Lung (tissue), 12 donors: ENCODE data around the gene PTTG2. TPM values are rescaled to one million over a fixed set of nuclear protein-coding genes. Genes with fewer than 3 reads are reported as not detected.

ENCODE experiments used
- ATAC-seq: fragments of 200-7000 bp; cut with Tn5 transposase; one replicate; pipeline ENCODE4 v1.9.1; 2020; ENCODE audit warnings: moderate number of reproducible peaks; ENCODE audit not compliant: insufficient read depth, low FRiP score
- DNase-seq, 3 donors: peaks; one replicate each; pipeline ENCODE4 v3.0.0-alpha.2; 2013 to 2017
- H3K27ac ChIP-seq, 2 donors: one replicate each; pipeline ENCODE4 v1.5.1; 2013; ENCODE audit warnings: mild to moderate bottlenecking in 2 of 2, moderate library complexity in 2 of 2, control low read depth in 1 of 2, inconsistent platforms in 1 of 2, low read depth in 1 of 2, low read length in 1 of 2
- H3K27me3 ChIP-seq, 3 donors: one replicate each; pipeline ENCODE4 v1.5.1; 2013; ENCODE audit warnings: low read length in 2 of 3; ENCODE audit not compliant: control insufficient read depth in 3 of 3, insufficient read depth in 3 of 3
- H3K36me3 ChIP-seq, 4 donors: one replicate each; pipeline ENCODE4 v1.5.1; 2013; ENCODE audit warnings: low read length in 4 of 4, mild to moderate bottlenecking in 1 of 4, moderate library complexity in 1 of 4; ENCODE audit not compliant: control insufficient read depth in 4 of 4, insufficient read depth in 4 of 4
- H3K4me1 ChIP-seq, 5 donors: one replicate each; pipeline ENCODE4 v1.5.1; 2013; ENCODE audit warnings: low read length in 5 of 5, mild to moderate bottlenecking in 2 of 5, moderate library complexity in 1 of 5; ENCODE audit not compliant: control insufficient read depth in 5 of 5, insufficient read depth in 5 of 5
- H3K4me3 ChIP-seq: one replicate; pipeline ENCODE4 v1.5.1; 2013; ENCODE audit warnings: mild to moderate bottlenecking, control low read depth, moderate library complexity
- H3K9ac ChIP-seq, 2 donors: one replicate each; pipeline ENCODE4 v1.5.1; 2013; ENCODE audit warnings: low read length in 2 of 2, control low read depth in 1 of 2; ENCODE audit not compliant: insufficient read depth in 1 of 2
- H3K9me3 ChIP-seq, 4 donors: one replicate each; pipeline ENCODE4 v1.5.1; 2013; ENCODE audit warnings: low read length in 3 of 4, mild to moderate bottlenecking in 1 of 4, moderate library complexity in 1 of 4; ENCODE audit not compliant: control insufficient read depth in 4 of 4, insufficient read depth in 3 of 4
- WGBS, 2 donors: extraction: QIAGEN DNeasy Blood & Tissue Kit; methylation state at CpG; one replicate each; pipeline ENCODE4 v1.1.7; 2013; 5-methylcytosine and 5-hydroxymethylcytosine counted together
- polyA plus RNA-seq, 2 donors: library from polyadenylated mRNA; stranded (reverse); fragments of 200-250 nt; gene quantifications; one replicate each; pipeline ENCODE4 v1.2.1, GENCODE V29; 2013
- total RNA-seq, 2 donors: library from RNA; depleted of rRNA in 1 of 2; stranded (reverse); fragments of >200 nt in 1 of 2; gene quantifications; one replicate each; pipeline ENCODE4 v1.2.1, GENCODE V29; 2014 to 2021
- TF ChIP-seq, protein P1 (sequence below): IDR thresholded peaks from 2 replicates; pipeline ENCODE4 v1.5.1; 2012; ENCODE audit warnings: mild to moderate bottlenecking; ENCODE audit errors: control extremely low read depth, extremely low read depth
- donor health status: control.
- donor health status: control.
- donor health status: Bipolar disorder and iron deficiency.
- donor health status: healthy.
- donor health status: DM: yes; HTN: yes; CAD: no.

Gene PTTG2
- total and polyA plus RNA-seq, 4 donors, result 0.11 to 0.52 TPM; not detected in 2

DNA sequence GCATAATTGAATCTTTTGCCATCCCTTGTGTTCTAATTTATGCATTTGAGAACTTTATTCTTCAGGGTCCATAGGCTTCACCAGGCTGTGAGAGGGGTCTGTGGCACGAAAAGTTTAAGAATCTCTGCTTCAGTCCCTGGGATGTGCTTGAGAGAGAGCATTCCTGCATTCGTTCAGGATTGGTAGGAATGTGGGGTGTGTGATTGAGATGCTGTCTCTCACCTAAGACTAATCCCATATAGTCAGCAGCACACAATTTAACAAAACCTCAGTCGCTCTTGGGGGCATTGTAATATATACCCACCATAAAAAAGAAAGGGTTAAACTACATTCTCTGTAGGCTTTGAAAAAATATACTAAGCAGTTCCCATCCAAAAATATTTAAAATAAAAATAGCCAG, 41.7 kb downstream of the PTTG2 start:
- Histone ChIP-seq H3K4me3 (no peak overlapping the region), H3K4me1 (peaks cover 0 to 15% (median 0%) of the 10 kb centered on the region in 5 donors), H3K27me3 (no peaks in the 10 kb centered on the region), H3K36me3 (no peaks in the 10 kb centered on the region), H3K9me3 (no peaks in the 10 kb centered on the region), H3K9ac (no peak overlapping the region), H3K27ac (no peak overlapping the region)
- TF ChIP-seq, protein P1, sequence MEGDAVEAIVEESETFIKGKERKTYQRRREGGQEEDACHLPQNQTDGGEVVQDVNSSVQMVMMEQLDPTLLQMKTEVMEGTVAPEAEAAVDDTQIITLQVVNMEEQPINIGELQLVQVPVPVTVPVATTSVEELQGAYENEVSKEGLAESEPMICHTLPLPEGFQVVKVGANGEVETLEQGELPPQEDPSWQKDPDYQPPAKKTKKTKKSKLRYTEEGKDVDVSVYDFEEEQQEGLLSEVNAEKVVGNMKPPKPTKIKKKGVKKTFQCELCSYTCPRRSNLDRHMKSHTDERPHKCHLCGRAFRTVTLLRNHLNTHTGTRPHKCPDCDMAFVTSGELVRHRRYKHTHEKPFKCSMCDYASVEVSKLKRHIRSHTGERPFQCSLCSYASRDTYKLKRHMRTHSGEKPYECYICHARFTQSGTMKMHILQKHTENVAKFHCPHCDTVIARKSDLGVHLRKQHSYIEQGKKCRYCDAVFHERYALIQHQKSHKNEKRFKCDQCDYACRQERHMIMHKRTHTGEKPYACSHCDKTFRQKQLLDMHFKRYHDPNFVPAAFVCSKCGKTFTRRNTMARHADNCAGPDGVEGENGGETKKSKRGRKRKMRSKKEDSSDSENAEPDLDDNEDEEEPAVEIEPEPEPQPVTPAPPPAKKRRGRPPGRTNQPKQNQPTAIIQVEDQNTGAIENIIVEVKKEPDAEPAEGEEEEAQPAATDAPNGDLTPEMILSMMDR, result no peak
- DNase-seq, result no peak
- 91 to 92% methylated on average over 3 of the region's 3 CpGs for WGBS, 2 donors
- no peak for ATAC-seq

DNA sequence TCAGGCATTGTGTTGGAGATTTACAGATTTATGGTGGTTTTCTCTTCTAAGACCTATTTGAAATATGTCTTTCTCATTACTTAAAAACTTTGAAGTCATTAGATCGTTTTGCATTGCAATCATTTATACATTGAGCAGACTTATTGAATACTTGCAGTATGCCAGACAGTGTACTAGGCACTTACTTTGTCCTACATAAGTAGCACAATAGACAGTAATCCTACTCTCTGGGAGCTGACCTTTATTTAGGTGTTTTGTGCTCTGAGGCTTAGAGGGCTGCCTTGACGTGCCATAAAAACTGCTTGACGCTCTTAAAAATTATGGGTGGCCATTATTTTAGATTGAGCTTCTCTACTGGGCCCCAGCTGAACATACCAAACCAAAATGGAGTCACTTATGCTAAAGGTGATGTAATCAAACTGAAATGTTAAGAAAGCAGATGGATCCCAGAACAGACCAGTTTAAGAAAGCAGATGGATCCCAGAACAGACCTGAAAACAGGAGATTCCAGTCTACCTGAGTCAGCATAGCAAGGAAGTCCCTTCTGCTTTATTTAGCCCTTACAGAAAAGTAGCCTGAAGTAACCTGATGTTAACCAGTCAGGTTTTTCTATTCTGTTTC, 42.4 kb downstream of the PTTG2 start:
- H3K36me3 ChIP-seq, result no peaks in the 10 kb centered on the region
- no peak for DNase-seq
- 94 to 97% methylated on average over 3 of the region's 3 CpGs for WGBS, 2 donors
- peaks cover 0 to 16% (median 0%) of the 10 kb centered on the region in 5 donors for H3K4me1 ChIP-seq
- no peak for ATAC-seq
- no peak overlapping the region for H3K4me3 ChIP-seq
- H3K9me3 ChIP-seq, result no peaks in the 10 kb centered on the region
- H3K9ac ChIP-seq, result no peak overlapping the region
- TF ChIP-seq, protein P1, result no peak
- H3K27me3 ChIP-seq, result no peaks in the 10 kb centered on the region
- H3K27ac ChIP-seq, result no peak overlapping the region

DNA sequence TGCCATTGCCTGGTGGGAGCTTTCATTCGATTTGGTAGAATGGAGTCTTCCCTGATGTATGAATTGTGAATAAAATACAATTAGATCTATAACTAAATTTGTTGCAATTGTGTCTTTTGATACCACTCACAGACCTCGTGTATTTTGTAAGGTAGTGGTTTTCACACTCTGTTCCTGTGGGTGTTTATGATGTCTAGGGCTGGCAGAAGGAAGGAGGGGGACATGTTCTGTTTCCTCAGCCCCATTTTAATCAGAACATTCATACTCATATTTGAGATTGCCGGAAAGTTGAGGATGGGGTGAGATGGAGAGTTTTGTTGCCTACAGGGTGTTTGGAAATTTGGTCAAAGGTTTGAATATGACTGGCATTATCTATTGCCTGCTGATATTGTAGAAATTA, 42.9 kb downstream of the PTTG2 start:
- no peaks in the 10 kb centered on the region for H3K36me3 ChIP-seq
- TF ChIP-seq, protein P1, result no peak
- 70 to 80% methylated on average over 3 of the region's 3 CpGs for WGBS, 2 donors
- H3K27me3 ChIP-seq, result no peaks in the 10 kb centered on the region
- H3K9me3 ChIP-seq, result no peaks in the 10 kb centered on the region
- no peak overlapping the region for H3K9ac ChIP-seq
- no peak overlapping the region for H3K4me3 ChIP-seq
- DNase-seq, result no peak
- ATAC-seq, result no peak
- peaks cover 0 to 16% (median 0%) of the 10 kb centered on the region in 5 donors for H3K4me1 ChIP-seq
- no peak overlapping the region for H3K27ac ChIP-seq

DNA sequence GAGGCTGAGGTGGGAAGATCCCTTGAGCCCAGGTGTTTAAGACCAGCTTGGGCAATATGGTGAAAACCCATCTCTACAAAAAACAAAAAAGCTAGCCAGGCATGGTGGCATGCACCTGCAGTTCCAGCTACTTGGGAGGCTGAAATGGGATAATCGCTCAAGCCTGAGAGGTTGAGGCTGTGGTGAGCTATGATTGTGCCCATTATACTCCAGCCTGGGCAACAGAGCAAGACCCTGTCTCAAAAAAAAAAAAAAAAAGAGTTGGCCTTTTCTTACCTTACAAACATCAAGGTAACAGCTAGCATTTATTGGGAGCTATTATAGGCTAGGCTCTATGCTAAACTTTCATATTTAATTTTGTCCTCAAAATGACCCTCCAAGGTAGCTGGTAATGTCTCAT, 43.4 kb downstream of the PTTG2 start:
- 98 to 100% methylated on average over 1 of the region's 1 CpG for WGBS, 2 donors
- peaks cover 0 to 16% (median 0%) of the 10 kb centered on the region in 5 donors for H3K4me1 ChIP-seq
- H3K4me3 ChIP-seq, result no peak overlapping the region
- no peak for DNase-seq
- no peaks in the 10 kb centered on the region for H3K9me3 ChIP-seq
- H3K27me3 ChIP-seq, result no peaks in the 10 kb centered on the region
- TF ChIP-seq, protein P1, result no peak
- ATAC-seq, result no peak
- no peaks in the 10 kb centered on the region for H3K36me3 ChIP-seq
- H3K9ac ChIP-seq, result no peak overlapping the region
- H3K27ac ChIP-seq, result no peak overlapping the region
